Heart right ventricle (tissue), 16 donors: Measurements from ENCODE around the gene KRR1. TPM values are rescaled to one million over a fixed set of nuclear protein-coding genes. Genes with fewer than 3 reads are reported as not detected.

Source experiments
- ATAC-seq, 8 donors: fragments of 200-7000 bp; cut with Tn5 transposase; one replicate each; pipeline ENCODE4 v1.9.1; 2020; ENCODE audit warnings: mild to moderate bottlenecking in 8 of 8, moderate library complexity in 8 of 8, moderate number of reproducible peaks in 1 of 8
- DNase-seq, 2 donors: peaks; one replicate each; pipeline ENCODE4 v3.0.0-alpha.2; 2020
- H3K27ac ChIP-seq, 10 donors: fragments of 200-600 bp; sonication (generic) in 2 of 10; one replicate each; pipeline versions ENCODE4 v1.5.0 to v1.8.0; 2020 to 2022; ENCODE audit warnings: mild to moderate bottlenecking in 3 of 10
- H3K27me3 ChIP-seq, 7 donors: fragments of 200-600 bp; one replicate each; pipeline ENCODE4 v1.8.0; 2021 to 2022; ENCODE audit warnings: mild to moderate bottlenecking in 2 of 7
- H3K36me3 ChIP-seq, 9 donors: fragments of 200-600 bp; sonication (generic) in 1 of 9; one replicate each; pipeline versions ENCODE4 v1.5.0 to v1.8.0; 2020 to 2022; ENCODE audit warnings: mild to moderate bottlenecking in 2 of 9
- H3K4me1 ChIP-seq, 9 donors: fragments of 200-600 bp; sonication (generic) in 1 of 9; one replicate each; pipeline versions ENCODE4 v1.5.0 to v1.8.0; 2020 to 2022; ENCODE audit warnings: mild to moderate bottlenecking in 4 of 9
- H3K4me3 ChIP-seq, 10 donors: fragments of 200-600 bp; sonication (generic) in 2 of 10; one replicate each; pipeline versions ENCODE4 v1.5.0 to v1.8.0; 2020 to 2022; ENCODE audit warnings: mild to moderate bottlenecking in 7 of 10, moderate library complexity in 2 of 10
- H3K9me3 ChIP-seq, 11 donors: fragments of 200-600 bp in 10 of 11; sonication (generic) in 2 of 11; one replicate each; pipeline versions ENCODE4 v1.5.0 to v1.8.0; 2013 to 2022; ENCODE audit warnings: mild to moderate bottlenecking in 2 of 11, control low read depth in 1 of 11, moderate library complexity in 1 of 11
- CTCF ChIP-seq, 9 donors: fragments of 200-600 bp; sonication (generic) in 2 of 9; IDR thresholded peaks; one replicate each; pipeline versions ENCODE4 v1.5.0 to v1.8.0; 2021 to 2022; ENCODE audit warnings: antibody characterized with exemption in 9 of 9, mild to moderate bottlenecking in 5 of 9, moderate library complexity in 1 of 9
- WGBS, 2 donors: extraction: QIAGEN DNeasy Blood & Tissue Kit; methylation state at CpG; one replicate each; pipeline ENCODE4 v1.1.7; 2013; ENCODE audit warnings: inconsistent platforms in 1 of 2; 5-methylcytosine and 5-hydroxymethylcytosine counted together
- intact Hi-C, 10 donors: fragments of 100-400 bp; cut with DNase I; formaldehyde crosslinking; loops; one replicate each; pipeline versions ENCODE4 v1.11.1 to v1.14.2; 2022
- polyA plus RNA-seq, 2 donors: library from polyadenylated mRNA; stranded (reverse); fragments of 200-250 nt; gene quantifications; one replicate each; pipeline ENCODE4 v1.2.3, GENCODE V29; 2013
- total RNA-seq, 10 donors: library from RNA; stranded (reverse); fragmentation: NEBNext Ultra II Directional in 3 of 10; extraction: Animal tissue kit (Norgen Biotek cat#: 25700) in 3 of 10; gene quantifications; one replicate each; pipeline versions ENCODE4 v1.2.1 to v1.2.4, GENCODE V29; 2021 to 2023
- donor health status: Arrhythmogenic right ventricular cardiomyopathy.
- donor health status: ischemic (EF 13 %, LVEDD 7.1; RV severe dilation, severe dysfunction).
- donor health status: healthy with polysubstance abuse.
- donor health status: DM: no; HTN: yes; CAD: no.
- donor health status: DM: no; HTN: no; CAD: no.
- donor health status: ischemic (EF 25% LVEDD 6.9; RV normal size, moderate dysfunction).
- donor health status: ischemic (EF 25% LVEDD 5.7; RV mildly dilated, moderate dysfunction).
- donor health status: healthy.
- donor health status: DM: yes; HTN: yes; CAD: no.
- donor health status: Ischemic cardiomyopathy.
- donor health status: ischemic (EF 35%, LVEDD 5.7; RV mildly dilated, moderate dysfunction).
- donor health status: nonischemic (EF 11% LVEDD 7.7; RV severe dilation, severe dysfunction).
- donor health status: DM: yes; HTN: yes; CAD: no.
- donor health status: PGD.
- donor health status: ischemic (EF 29% LVEDD 5.4; RV normal size, mild dysfunction).
- donor health status: nonischemic (EF 23%, LVEDD 6.1; RV moderate dilation, normal function).

Gene KRR1
- total and polyA plus RNA-seq, 12 donors, result 8.9 to 44.2 (median 32.6) TPM

- H3K27ac ChIP-seq, result peak overlapping the region in 4 of 10 donors; percentile 67 to 81 (median 77)
- no peak for ATAC-seq
- no peaks in the 10 kb centered on the region for H3K27me3 ChIP-seq
- DNase-seq, result no peak
- no peak for TF ChIP-seq CTCF (IDR thresholded peaks at IDR 0.05)
- H3K9me3 ChIP-seq, result no peaks in the 10 kb centered on the region
- no peak overlapping the region for H3K4me3 ChIP-seq
- H3K4me1 ChIP-seq, result peaks cover 0 to 34% (median 25%) of the 10 kb centered on the region in 9 donors
- intact Hi-C loops, result loop anchor here in 4 of 10 donors (10.0 kb wide), 1 partner anchor 483 kb away; the partner anchor contains the start of gene PHLDA1 (in 4 of the 4)
- no peaks in the 10 kb centered on the region for H3K36me3 ChIP-seq
These were observed 40.1 kb upstream of the KRR1 start for GRCh38 chr12:75551477-75551876.

GRCh38 chr12:75550401-75551240, 39.2 kb upstream of the KRR1 start:
- Histone ChIP-seq H3K4me1 (peaks cover 0 to 34% (median 25%) of the 10 kb centered on the region in 9 donors), H3K27ac (peak overlapping the region in 6 of 10 donors; percentile 1 to 81 (median 71))

GRCh38 chr12:75549989-75550388, 38.6 kb upstream of the KRR1 start:
- Histone ChIP-seq H3K9me3 (no peaks in the 10 kb centered on the region), H3K4me3 (peak overlapping the region in 1 of 10 donors; percentile 8), H3K27me3 (no peaks in the 10 kb centered on the region), H3K36me3 (no peaks in the 10 kb centered on the region), H3K4me1 (peaks cover 0 to 34% (median 25%) of the 10 kb centered on the region in 9 donors), H3K27ac (peak overlapping the region in 6 of 10 donors; percentile 1 to 81 (median 71))
- ATAC-seq, result no peak
- 53 to 63% methylated on average over 2 of the region's 2 CpGs for WGBS, 2 donors
- no peak for TF ChIP-seq CTCF (IDR thresholded peaks at IDR 0.05)
- intact Hi-C loops, result loop anchor here in 4 of 10 donors (10.0 kb wide), 1 partner anchor 485 kb away; the partner anchor contains the start of gene PHLDA1 (in 4 of the 4)
- DNase-seq, result no peak

More at GRCh38 chr12:75550401-75551240, 39.2 kb upstream of the KRR1 start:
- 12 to 16% methylated on average over 8 of the region's 8 CpGs for WGBS, 2 donors
- no peaks in the 10 kb centered on the region for H3K9me3 ChIP-seq
- peak overlapping the region in 1 of 10 donors; percentile 8 for H3K4me3 ChIP-seq
- no peaks in the 10 kb centered on the region for H3K36me3 ChIP-seq
- H3K27me3 ChIP-seq, result no peaks in the 10 kb centered on the region
- TF ChIP-seq CTCF (IDR thresholded peaks at IDR 0.05), result no peak
- intact Hi-C loops, result loop anchor here in 4 of 10 donors (10.0 kb wide), 1 partner anchor 484 kb away; the partner anchor contains the start of gene PHLDA1 (in 4 of the 4)
- DNase-seq (peak in 1 of 2 donors; percentile 21), ATAC-seq (peak; percentile 35 to 90 (median 58))

- Histone ChIP-seq H3K36me3 (no peaks in the 10 kb centered on the region), H3K4me3 (no peak overlapping the region), H3K27me3 (no peaks in the 10 kb centered on the region), H3K4me1 (peaks cover 0 to 27% (median 18%) of the 10 kb centered on the region in 9 donors), H3K27ac (no peak overlapping the region), H3K9me3 (no peaks in the 10 kb centered on the region)
- intact Hi-C loops, result no loop called here
- ATAC-seq, result no peak
- 94% methylated on average over 1 of the region's 1 CpG for WGBS, 2 donors
- TF ChIP-seq CTCF (IDR thresholded peaks at IDR 0.05), result no peak
- no peak for DNase-seq
These were observed 37.5 kb upstream of the KRR1 start for GRCh38 chr12:75548879-75549278.
